ENCODE results near the gene LALBA.
A peak's percentile ranks its signal among the peaks of the same experiment; 100 is the strongest.
"Not testable (repeated sequence)": the region's sequence is repeated elsewhere in the genome, so short reads cannot be mapped to it uniquely, and the experiment has no call there.

The LALBA gene

DNA sequence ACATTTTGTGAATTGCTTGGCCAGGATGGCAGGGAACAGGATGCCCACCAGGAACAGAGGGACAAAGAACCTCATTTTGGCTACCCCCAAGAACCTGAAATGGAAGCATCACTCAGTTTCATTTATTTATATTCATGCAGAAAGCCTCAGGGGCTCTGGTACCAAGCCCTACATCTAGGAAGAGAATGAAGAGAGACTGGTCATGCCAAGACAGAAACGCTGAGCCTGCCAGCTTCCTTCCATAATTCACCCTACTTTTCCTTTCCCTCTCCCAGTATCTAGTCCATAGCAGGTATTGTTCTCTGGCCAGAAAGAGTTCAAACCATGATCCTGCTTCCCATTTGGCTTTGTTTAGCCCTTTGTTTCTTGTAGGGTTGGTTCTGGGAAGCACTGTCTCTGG, at the start of gene LALBA:
LALBA (minus strand) TSS at position 101 of the 400 bp plus-strand sequence; CDS start at position 75, 26 bp downstream.
- no peak for DNase-seq (ENCODE audit: low spot score)

DNA sequence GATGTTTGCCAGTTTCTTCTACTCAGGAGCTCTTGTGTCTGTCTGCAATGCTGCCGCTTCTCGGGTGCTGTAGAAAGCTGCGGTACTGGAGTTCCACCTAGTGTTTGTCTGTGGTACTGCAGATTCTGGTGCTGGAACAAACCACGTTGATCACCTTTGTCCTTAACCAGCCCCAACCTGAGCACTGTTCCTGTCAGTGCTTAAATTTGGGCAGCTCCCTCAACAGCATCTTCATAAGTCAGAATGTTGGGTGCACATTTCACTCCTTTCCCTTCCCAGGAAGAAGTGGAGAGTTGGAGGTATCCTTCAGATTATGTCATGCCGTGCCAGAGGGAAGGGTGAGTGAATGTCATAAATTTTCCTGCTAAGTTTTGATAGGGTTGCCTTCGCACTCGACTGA, 48.7 kb upstream of the LALBA start:
- peak; percentile 50 for DNase-seq (ENCODE audit: low spot score)

DNA sequence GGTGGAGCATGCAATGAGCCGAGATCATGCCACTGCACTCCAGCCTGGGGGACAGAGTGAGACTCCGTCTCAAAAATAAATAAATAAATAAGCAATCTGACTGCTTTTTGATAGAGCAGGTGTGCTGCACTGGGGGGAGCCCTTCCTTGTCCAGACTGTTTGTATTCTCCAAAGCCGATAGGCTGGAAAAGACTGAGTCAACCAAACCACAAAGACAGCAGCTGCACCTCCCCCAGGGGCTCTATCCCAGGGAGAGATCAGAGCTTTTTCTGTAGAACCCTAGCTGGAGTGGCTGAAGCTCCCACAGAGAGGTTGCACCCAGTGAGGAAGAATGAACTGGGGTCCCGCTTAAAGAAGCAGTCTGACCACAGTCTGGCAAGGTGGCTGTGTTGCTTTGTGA, 45.8 kb upstream of the LALBA start:
- DNase-seq (ENCODE audit: low spot score), result no peak

DNA sequence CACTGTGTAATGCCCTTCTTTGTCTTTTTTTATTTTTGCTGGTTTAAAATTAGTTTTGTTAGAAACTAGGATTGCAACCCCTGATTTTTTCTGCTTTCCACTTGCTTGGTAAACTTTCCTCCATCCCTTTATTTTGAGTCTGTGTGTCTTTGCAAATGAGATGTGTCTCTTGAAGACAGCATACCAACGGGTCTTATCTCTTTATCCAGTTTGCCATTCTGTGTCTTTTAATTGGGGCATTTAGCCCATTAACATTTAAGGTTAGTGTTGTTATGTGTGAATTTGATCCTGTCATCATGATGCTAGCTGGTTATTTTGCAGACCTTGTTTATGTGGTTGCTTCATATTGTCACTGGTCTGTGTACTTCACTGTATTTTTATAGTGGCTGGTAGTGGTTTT, 43.5 kb upstream of the LALBA start:
- no peak for DNase-seq (ENCODE audit: low spot score)

DNA sequence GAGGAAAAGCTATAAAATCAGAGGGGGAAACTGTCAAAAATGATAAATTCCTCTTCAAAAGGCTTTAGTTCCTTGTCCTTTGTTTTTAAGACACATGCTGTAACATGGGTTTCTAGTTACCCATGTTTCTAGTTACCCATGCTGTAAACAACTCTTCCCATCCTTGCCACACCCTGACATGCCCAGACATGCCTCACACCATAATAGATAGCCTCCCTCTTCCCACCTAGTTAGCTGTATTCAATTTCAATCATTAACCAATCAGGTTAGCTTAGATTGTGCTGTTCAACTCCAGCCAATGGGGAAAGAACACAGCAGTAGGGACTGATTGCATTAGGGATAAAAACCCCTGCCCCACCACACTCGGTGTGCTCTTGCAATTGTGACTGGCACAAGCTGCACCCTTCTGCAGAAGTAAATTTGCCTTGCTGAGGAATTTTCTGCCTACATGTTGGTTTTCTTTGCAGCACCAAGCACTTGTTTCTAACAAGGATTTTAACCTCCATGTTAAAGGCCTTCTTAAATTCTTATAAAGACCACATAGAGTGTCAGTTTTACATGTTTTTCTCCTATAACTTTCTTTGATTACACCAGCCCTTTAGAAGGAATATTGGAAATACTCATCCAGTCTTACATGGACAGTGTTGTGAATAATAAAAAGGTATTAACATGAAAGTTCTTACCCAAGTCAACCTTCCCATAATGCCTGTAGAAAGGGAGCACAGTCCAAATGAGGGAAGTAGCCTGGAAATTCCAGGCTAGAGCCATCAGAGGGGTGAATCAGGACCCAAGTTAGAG, 32.5 kb upstream of the LALBA start:
- no peak for DNase-seq (ENCODE audit: low spot score)

DNA sequence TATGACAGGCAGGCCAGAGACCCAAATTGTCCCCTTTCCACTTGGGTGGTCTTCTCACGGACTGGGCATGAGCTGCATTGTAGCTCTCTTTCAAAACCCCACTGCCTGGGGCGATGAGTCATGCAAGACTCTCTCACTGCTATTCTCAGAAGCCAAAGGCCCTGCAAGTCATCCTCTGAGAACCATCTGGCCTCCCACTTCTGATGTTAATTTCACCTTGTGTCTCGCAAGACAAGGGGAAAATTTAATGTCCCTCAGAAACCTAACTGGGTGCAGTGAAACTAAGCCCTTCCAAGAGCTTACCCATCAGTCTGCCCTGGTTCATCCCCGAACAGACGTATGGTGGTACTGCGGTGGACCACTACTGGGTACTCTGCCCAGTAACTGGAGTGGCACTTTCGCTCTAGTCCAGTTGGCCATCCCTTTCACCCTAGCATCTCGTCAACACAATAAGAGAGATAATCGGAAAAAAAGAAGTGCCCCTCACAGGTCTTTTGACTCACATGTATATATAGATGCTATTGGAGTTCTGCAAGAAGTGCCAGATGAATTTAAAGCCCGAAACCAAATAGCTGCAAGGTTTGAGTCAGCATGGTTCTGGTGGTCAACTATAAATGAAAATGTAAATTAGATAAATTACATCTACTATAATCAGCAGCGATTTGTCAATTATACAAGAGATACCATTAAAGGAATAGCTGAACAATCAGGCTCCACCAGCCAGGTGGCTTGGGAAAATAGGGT, 31.3 kb upstream of the LALBA start:
- no peak for DNase-seq (ENCODE audit: low spot score)

DNA sequence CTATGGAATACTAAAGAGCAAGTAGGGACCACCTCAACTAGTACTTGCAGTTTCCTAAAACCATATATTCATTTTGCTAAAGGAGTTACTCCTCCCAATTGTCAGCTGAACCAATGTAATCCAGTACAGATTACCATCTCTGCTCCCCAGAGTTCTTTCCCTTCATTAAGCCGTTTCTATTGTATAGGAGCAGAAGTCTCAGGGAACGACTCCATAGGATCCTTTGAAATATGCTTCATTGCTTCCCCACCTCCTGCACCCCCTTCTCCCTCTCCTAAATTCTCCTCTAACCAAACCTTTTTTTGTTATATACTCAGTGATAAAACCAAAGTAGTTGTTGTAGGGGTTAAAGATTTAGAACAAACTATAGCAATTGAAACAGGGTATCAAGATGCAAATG, 30.7 kb upstream of the LALBA start:
- DNase-seq (ENCODE audit: low spot score), result no peak

DNA sequence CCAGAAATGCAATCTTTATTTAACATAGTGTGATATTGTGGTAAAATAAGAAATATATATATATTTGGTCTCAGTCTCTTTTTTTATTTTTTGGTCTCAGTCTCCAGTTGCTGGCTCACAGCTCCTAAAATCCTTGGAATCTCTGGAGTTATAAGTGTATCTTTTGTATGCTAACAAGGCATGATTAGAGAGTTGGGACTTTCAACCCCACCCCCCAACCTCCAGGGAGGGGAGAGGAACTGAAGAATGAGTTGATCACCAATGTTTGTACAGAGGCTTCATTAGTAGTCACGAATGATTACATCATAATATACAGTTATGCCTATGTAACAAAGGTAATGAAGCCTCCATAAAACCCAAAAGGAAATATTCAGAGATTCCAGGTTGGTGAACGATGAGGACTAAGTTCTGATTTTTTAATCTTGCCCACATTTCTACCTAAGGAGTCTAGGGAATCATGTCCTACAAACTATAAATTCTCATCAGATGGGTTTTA, 22.8 kb upstream of the LALBA start:
- no peak for DNase-seq (ENCODE audit: low spot score)

DNA sequence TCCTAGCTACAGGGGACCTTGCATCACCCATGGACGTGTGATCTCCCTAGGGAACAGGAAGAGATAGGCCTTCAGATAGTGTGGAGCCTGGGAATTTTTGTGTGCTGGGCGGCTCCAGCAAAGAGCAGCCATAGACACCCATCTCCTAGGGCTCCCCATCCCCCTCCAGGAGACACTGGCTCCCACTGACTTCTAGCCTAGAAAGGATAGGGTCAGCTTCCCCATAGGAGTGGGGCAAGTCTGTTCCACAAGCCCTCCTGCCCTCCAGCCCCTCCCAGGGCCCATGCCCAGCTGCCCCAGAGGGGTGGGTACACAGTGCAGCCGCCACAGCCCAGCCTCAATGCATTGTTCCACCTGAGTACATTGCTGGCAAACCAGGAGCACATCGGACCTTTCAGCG, 16.5 kb upstream of the LALBA start:
- no peak for DNase-seq (ENCODE audit: low spot score)

DNA sequence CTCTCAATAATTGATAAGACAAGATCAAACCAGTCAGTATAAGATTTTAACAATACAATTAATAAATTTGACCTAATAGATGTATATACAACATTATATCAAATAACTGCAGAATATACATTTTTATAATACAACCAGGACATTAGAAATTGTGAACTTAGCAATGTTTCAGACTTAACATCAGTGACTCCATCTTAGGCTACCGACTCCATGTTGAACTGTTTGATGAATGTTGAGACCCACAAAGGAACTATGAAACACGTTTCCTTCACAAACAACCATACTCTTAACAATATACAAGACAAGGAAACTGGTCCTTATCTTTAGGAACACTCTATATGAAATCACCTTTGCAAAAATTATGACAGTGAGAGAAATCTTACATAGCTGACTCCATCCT, 13.9 kb upstream of the LALBA start:
- no peak for DNase-seq (ENCODE audit: low spot score)

DNA sequence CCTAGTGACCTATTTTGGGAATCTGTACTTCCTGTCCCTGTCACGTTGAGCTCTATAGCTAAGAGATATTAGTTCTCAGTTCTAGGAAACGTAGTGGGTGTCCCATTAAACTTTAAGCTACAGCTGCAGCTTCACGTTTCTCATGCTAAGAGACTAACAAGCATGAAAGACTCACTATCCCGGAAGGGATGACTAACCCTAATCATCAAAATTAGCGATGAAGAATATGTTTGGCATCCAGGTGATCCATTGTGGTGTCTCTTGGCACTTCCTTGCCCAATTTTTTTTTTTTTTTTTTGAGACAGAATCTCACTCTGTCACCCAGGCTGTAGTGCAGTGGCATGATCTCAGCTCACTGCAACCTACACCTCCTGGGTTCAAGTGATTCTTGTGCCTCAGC, 11.0 kb upstream of the LALBA start:
- no peak for DNase-seq (ENCODE audit: low spot score)

DNA sequence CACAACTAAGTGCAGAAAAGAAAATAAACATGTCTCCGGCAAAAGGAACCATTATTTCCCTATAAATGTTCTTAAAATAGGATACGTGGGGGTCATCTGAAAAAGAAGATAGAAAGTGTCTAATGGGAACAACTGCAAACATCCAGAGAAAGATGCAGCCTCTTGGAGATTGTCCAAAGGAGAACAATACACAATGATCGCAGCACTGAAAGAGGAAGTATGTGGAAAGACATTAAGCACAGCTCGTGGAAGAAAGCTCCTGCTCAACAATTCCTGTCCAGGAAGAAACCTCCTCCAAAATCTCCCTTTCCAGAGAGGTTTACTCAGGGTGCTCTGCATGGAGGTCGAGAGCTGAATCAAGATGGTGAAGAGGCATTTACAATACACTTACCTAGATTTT, 2.5 kb upstream of the LALBA start:
- DNase-seq (ENCODE audit: low spot score), result no peak

DNA sequence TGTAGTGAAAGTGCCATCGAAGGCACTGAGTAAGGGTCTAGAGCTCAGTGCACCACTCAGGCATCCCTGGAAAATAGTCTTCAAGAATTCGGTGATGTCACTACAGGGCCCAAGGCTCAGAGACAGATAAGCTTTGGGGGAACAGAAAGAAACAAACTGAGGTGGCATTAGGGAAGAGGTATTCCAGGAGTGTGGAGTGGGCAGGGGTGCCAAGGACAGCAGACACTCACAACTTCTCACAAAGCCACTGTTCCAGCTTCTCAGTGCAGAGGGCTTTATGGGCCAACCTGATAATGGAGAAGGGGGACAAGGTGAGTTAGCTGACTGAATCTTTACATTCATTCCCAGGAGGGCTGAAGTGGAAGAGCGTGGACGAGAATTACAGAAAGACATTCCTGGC, 2.1 kb downstream of the LALBA start:
- DNase-seq (ENCODE audit: low spot score), result no peak

DNA sequence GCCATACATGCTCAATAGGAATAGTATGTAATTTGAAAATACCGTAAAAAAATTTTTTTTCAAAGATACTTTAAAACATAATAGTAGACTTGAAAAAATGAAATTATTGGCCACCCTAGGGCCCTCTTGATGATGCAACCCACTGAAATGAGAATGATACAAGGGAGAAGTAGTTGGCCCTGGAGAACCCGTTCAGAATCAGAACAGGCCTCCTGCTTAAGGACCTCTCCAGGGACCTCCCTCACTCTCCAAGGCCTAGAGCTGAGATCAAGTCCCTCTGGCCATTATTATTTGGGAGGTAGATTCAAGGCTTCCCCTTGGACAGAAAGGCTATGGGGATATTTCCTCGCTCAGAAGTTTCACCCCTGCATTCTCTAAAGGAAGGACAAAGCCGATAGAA, 11.9 kb downstream of the LALBA start:
- DNase-seq (ENCODE audit: low spot score), result no peak

DNA sequence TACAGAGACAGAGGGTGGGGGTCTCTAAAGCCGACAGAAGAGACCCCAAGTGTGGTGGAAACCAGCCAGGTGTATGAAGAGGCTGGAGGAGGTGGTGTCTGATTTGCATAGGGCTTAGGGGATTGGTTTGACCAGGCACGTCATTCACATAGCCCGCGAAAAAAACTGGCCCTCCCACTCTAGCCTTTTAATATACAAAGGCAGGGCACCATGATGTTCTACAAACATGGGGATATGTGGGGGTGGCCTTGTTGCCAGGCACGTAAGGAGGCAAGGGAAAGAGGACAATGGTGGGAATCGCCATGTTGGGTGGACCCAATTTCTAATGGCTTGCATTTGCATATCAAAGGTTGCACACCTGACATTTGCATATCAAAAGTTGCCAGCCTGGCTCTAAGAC, 13.2 kb downstream of the LALBA start:
- no peak for DNase-seq (ENCODE audit: low spot score)

DNA sequence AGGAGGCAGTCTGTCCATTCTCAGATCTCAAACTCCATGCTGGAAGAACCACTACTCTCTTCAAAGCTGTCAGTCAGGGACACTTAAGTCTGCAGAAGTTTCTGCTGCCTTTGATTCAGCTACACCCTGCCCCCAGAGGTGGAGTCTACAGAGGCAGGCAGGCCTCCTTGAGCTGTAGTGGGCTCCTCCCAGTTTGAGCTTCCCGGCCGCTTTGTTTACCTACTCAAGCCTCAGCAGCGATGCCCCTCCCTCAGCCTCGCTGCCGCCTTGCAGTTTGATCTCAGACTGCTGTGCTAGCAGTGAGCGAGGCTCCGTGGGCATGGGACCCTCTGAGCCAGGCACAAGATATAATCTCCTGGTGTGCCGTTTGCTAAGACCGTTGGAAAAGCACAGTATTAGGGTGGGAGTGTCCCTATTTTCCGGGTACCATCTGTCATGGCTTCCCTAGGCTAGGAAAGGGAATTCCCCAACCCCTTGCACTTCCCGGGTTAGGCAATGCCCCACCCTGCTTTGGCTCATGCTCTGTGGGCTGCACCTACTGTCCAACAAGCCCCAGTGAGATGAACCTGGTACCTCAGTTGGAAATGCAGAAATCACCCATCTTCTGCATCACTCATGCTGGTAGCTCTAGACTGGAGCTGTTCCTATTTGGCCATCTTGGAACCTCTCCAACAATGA, 16.0 kb downstream of the LALBA start:
- DNase-seq (ENCODE audit: low spot score), result not testable (repeated sequence)

DNA sequence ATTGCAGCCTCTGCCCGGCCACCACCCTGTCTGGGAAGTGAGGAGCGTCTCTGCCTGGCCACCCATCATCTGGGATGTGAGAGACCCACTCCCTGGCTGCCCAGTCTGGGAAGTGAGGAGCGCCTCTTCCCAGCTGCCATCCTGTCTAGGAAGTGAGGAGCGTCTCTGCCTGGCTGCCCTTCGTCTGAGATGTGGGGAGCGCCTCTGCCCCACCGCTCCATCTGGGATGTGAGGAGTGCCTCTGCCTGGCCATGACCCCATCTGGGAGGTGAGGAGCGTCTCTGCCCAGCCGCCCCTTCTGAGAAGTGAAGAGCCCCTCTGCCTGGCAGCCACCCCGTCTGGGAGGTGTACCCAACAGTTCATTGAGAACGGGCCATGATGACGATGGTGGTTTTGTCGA, 18.2 kb downstream of the LALBA start:
- DNase-seq (ENCODE audit: low spot score), result not testable (repeated sequence)

DNA sequence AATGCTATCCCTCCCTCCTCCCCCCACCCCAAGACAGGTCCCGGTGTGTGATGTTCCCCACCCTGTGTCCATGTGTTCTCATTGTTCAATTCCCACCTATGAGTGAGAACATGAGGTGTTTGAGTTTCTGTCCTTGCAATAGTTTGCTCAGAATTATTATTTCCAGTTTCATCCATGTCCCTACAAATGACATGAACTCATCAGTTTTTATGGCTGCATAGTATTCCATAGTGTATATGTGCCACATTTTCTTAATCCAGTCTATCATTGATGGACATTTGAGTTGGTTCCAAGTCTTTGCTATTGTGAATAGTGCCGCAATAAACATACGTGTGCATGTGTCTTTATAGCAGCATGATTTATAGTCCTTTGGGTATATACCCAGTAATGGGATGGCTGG, 22.8 kb downstream of the LALBA start:
- DNase-seq (ENCODE audit: low spot score), result not testable (repeated sequence)

DNA sequence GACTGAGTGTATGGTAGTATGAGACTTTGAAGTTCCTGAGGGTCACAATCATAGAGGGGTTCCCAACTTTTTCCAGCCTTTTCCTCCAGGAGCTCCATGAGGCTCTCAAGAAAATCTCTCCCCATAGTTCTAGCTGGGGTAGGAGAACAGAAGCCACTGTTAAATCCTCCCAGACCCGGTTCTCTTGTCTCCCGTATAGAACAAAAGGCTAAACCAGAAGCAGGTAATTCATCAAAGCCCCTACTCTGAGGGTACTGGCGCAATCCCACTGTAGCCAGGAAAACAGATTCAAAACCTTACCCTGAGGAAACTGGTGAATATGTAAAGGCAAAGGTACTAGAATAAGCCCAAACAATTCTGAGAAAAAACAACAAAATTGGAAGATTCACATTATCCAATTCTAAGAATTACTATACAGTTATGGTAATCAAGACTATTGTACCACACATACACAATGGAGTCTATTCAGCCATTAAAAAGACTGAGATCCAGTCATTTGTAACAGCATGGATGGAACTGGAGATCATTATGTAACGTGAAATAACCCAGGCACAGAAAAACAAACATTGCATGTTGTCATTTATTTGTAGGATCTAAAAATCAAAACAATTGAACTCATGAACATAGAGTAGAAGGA, 23.9 kb downstream of the LALBA start:
- DNase-seq (ENCODE audit: low spot score), result no peak

DNA sequence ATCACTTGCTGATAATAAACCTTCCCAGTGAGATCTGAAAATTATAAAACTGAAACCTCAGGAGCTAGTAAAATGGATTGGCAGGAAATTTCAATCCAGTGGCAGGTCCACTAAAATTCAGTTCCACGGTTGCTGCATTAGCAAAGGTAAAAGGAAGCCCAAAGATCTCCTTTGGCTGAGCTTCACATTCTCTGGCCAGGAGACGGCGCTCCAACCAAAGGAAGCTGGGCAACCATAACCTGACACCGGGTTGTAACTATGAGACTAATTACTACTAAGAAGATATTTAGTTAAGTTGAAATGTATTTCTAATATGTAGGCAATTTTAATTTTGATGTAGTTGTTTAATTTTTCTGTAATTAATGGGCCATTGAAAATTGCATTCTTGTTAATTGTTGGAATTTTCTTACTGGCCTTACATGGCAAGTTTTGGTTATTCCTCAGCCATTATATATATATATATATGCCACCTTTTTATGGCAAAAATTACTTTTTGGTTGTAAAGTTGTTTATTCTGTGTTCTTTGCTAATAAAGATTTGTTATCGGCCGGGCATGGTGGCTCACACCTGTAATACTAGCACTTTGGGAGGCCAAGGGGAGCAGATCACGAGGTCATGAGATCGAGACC, 27.4 kb downstream of the LALBA start:
- no peak for DNase-seq (ENCODE audit: low spot score)

DNA sequence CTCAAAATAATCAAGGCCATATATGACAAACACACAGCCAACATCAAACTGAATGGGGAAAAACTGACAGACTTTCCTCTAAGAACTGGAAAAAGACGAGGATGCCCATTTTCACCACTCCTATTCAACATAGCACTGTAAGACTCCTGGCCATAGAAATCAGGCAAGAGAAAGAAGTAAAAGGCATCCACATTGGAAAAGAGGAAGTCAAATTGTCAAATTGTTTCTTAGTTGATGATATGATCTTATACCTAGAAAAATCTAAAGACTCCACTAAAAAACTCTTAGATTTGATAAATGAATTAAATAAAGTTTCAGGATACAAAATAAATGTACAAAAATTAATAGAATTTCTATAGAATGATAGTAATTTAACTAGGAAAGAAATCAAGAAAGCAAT, 33.2 kb downstream of the LALBA start:
- no peak for DNase-seq (ENCODE audit: low spot score)

DNA sequence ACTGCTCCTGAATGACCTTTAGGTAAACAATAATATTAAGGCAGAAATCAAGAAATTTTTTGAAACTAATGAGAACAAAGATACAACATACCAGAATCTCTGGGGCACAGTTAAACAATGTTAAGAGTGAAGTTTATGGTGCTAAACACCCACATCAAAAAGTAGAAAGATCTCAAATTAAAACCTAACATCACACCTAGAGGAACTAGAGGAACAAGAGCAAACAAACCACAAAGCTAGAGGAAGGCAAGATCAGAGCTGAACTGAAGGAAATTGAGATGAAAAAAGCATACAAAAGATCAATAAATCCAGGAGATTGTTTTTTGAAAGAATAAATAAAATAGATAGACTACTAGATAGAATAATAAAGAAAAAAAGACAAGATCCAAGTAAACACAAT, 37.2 kb downstream of the LALBA start:
- no peak for DNase-seq (ENCODE audit: low spot score)

All from hepatic stellate cell (primary cell).